ENCODE measurements around the gene KRTAP24-1. TPM values are rescaled to one million over a fixed set of nuclear protein-coding genes. Genes with fewer than 3 reads are reported as not detected.

Gene KRTAP24-1
- total and polyA plus RNA-seq, 2 of the 13 experiments (the other 11 are each of a cell fraction or from before 2014, with no cell fraction given) = not detected

DNA sequence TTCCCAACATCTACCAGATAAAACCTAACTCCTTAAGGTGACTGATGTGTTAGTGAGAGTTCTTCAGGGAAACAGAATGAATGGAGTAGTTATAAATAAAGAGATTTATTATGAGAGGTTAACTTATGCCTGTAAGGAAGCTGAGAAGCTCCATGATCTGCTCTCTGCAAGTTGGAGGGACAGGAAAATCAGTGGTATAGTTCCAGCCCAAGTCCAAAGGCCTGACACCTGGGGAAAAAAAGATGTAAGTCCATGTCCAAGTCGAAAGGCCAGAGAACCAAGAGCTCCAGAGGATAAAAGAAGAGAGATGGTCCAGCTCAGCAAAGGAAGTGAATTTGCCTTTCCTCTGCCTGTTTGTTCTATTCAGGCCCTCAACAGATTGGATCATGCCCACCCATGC lies 27.1 kb downstream of the KRTAP24-1 start:
- Histone ChIP-seq H3K36me3 (replicated peaks in 1 of 2; ENCODE audit: control insufficient read depth in 1 of 2, insufficient read depth in 2 of 2, low read length in 2 of 2) (no peaks in the 10 kb centered on the region), H3K4me2 (ENCODE audit: low read depth, low read length) (no peak overlapping the region), H3K27ac (ENCODE audit: extremely low read length, insufficient read depth, low read length) (no peak overlapping the region), H3K9ac (ENCODE audit: insufficient read depth, low read depth, low read length) (no peak overlapping the region), H3K9me3 (ENCODE audit: low read length) (peaks cover 76% of the 10 kb centered on the region), H2AFZ (ENCODE audit: low read length) (no peak overlapping the region), H3K79me2 (ENCODE audit: insufficient read depth, low read length) (no peaks in the 10 kb centered on the region), H3K4me3 (replicated peaks in 1 of 3; ENCODE audit: insufficient read depth in 1 of 3, low read depth in 2 of 3, low read length in 3 of 3) (no peak overlapping the region), H3K4me1 (ENCODE audit: insufficient read depth, low read length) (no peaks in the 10 kb centered on the region), H4K20me1 (ENCODE audit: insufficient read depth, low read length) (no peaks in the 10 kb centered on the region), H3K27me3 (ENCODE audit: control insufficient read depth in 1 of 2, insufficient read depth in 2 of 2, low read length in 2 of 2) (no peaks in the 10 kb centered on the region)
- WGBS (ENCODE audit: low lambda C conversion rate) = 10% methylated on average over 1 of the region's 1 CpG
- ChIA-PET CTCF (ENCODE audit: low intra/inter-chr PET ratio, low total read pairs) (no interaction called here), POLR2A (no interaction called here)
- in situ Hi-C loops (cut with HindIII; ENCODE audit: extremely low pct_ligation_motif_present, low pct_unique_long_range_greater_than_20kb) = no loop called here
- FAIRE-seq (no peak), DNase-seq (ENCODE audit: low spot score) (no peak), ATAC-seq (no peak)
- no TSS peak for BruUV-seq (replicated peaks)
- intact Hi-C loops (cut with micrococcal nuclease; ENCODE audit: unreplicated experiment) = no loop called here
- TF ChIP-seq MAFK (conservative IDR thresholded peaks at IDR 0.05 in 1 of 2, IDR thresholded peaks at IDR 0.05 in 1 of 2; ENCODE audit: low read length in 2 of 2) (no peak), ZNF432 (CRISPR knock-in tag; IDR thresholded peaks at IDR 0.05; ENCODE audit: borderline replicate concordance) (no peak), ZNF543 (CRISPR knock-in tag; IDR thresholded peaks at IDR 0.05) (no peak), MXD4 (CRISPR knock-in tag; IDR thresholded peaks at IDR 0.05) (no peak), ZNF251 (CRISPR knock-in tag; IDR thresholded peaks at IDR 0.05) (no peak)
- TF ChIP-seq, protein P1, sequence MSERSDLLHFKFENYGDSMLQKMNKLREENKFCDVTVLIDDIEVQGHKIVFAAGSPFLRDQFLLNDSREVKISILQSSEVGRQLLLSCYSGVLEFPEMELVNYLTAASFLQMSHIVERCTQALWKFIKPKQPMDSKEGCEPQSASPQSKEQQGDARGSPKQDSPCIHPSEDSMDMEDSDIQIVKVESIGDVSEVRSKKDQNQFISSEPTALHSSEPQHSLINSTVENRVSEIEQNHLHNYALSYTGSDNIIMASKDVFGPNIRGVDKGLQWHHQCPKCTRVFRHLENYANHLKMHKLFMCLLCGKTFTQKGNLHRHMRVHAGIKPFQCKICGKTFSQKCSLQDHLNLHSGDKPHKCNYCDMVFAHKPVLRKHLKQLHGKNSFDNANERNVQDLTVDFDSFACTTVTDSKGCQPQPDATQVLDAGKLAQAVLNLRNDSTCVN (CRISPR knock-in tag; IDR thresholded peaks at IDR 0.05; ENCODE audit: borderline replicate concordance) = no peak
- TF ChIP-seq, protein P2, sequence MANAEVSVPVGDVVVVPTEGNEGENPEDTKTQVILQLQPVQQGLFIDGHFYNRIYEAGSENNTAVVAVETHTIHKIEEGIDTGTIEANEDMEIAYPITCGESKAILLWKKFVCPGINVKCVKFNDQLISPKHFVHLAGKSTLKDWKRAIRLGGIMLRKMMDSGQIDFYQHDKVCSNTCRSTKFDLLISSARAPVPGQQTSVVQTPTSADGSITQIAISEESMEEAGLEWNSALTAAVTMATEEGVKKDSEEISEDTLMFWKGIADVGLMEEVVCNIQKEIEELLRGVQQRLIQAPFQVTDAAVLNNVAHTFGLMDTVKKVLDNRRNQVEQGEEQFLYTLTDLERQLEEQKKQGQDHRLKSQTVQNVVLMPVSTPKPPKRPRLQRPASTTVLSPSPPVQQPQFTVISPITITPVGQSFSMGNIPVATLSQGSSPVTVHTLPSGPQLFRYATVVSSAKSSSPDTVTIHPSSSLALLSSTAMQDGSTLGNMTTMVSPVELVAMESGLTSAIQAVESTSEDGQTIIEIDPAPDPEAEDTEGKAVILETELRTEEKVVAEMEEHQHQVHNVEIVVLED (CRISPR knock-in tag; IDR thresholded peaks at IDR 0.05; ENCODE audit: borderline replicate concordance) = no peak
